T-helper 2 cell treated with Interferon-gamma antibody and Interleukin-4, amounts not matched to agents 100 ng/mL and 5 ng/mL, for 36 hours (primary cell): Measurements from ENCODE around the gene SLC17A4. TPM values are rescaled to one million over a fixed set of nuclear protein-coding genes. Genes with fewer than 3 reads are reported as not detected.
"Not testable (repeated sequence)": the region's sequence is repeated elsewhere in the genome, so short reads cannot be mapped to it uniquely, and the experiment has no call there.

Experiments used
- intact Hi-C: fragments of 100-400 bp; cut with micrococcal nuclease; formaldehyde crosslinking; loops from one replicate; pipeline ENCODE4 v1.15.1; 2023
- total RNA-seq: library from RNA; stranded (reverse); gene quantifications from 2 replicates; pipeline ENCODE4 v1.2.3, GENCODE V29; 2022

SLC17A4 gene
- total RNA-seq, 1 donor from 2014 or later, result not detected

GRCh38 chr6:25748601-25749517 is 5.7 kb upstream of the SLC17A4 start:
- intact Hi-C loops, result not testable (repeated sequence)

GRCh38 chr6:25749837-25750236 is 4.7 kb upstream of the SLC17A4 start:
- intact Hi-C loops, result no loop called here

DNA sequence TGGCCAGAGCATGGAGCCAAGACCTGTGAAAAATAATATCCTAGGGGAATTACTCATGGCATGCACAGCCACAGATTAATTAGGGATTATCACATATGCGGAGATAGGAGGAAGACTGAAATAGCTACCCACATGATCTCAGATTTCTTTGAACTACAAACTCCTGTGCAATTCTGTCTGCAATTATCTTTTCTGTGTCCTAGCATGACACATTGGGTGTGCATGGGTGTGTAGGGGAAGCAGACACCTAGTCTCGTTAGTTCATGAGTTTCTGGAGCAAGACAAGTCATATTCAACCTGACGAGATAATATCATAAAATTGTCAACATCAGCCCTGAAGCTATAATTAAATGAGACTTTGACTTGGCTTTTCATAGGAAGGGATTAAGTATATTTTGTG is 3.6 kb upstream of the SLC17A4 start:
- intact Hi-C loops, result no loop called here

DNA sequence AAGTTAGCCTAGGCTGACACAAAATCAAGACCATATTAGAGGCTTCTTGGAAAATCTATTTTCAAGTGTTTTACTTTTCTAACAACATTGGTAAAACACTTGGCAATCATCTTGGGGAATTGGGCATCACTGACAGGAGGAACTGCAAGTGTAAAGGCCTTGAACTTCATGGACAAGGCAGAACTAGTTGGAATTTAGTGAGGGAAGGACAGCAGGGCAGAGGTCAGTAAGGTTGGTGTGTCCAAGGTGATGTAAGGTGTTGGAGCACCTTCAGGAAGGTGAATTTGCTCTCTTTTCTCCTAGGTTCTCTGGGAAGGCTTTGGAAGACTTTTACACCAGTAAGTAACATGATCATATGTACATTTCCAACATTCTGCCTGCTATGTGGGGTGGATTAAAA is 1.5 kb upstream of the SLC17A4 start:
- intact Hi-C loops, result no loop called here

DNA sequence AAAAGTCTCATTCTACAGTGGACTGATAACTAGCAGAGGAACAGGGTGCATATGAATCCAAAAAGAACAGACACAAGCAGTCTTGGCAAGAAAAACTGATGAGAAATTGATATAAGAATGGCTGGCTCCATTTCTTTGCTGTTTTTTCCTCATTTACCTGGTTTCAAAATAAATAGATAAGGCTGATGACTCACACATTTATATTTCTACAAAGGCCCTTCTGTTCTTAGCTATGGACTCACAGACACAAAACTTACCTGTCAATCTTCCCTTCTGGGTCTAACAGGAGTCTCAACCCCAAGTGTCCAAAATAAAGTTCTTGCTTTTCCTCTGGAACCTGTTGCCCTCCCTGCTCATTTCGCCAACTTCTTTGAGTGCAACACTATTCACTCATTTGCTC is 941 bp downstream of the SLC17A4 start:
- intact Hi-C loops, result no loop called here

GRCh38 chr6:25756382-25757363 is 2.1 kb downstream of the SLC17A4 start:
- intact Hi-C loops, result no loop called here

GRCh38 chr6:25757936-25758642 is 3.5 kb downstream of the SLC17A4 start:
- intact Hi-C loops, result no loop called here

GRCh38 chr6:25764611-25765010 is 10.1 kb downstream of the SLC17A4 start:
- intact Hi-C loops, result no loop called here

- intact Hi-C loops, result no loop called here
These were observed 14.0 kb downstream of the SLC17A4 start for GRCh38 chr6:25768566-25768965.

DNA sequence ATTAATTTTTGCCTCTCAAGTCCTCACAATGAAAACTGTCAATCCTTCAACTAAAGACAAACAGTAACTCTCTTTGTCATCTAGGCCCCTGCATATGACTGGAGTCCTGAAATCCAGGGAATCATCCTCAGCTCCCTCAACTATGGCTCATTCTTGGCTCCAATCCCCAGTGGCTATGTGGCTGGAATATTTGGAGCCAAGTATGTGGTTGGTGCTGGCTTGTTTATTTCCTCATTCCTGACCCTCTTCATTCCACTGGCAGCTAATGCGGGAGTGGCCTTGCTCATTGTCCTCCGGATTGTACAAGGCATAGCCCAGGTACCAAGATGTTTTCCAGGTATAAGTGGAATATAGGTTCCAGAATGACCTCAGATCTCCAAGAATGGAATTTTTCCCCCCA is 15.4 kb downstream of the SLC17A4 start:
- intact Hi-C loops, result no loop called here

DNA sequence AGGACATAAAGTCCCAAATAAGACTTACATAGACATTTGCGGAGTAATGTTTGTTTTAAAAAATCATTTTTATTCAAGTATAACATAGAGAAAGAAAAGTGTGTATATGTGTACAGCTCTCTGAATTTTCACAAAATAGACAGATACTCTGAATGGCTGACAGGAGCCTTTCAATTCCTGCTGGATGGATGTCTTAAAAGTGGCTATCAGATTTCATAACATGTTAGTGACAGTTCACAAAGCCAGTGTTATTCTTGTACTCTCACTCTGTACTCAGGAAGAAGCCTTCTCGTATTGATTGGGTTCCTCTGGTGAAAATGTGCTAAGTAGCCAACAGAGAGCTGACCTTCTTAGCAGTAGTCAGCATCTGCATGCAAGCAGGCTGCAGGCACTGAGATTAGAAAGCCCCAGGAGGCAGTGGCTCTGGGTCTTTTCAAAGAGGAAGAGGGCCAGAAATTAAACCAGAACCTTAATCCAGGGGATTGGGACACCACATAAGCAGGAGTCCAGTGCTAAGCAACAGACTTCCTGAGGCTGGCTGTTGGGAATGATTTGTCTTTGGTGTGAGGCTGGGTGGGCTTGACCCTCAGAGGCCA is 19.7 kb downstream of the SLC17A4 start:
- intact Hi-C loops, result no loop called here

- intact Hi-C loops, result no loop called here
These were observed 22.5 kb downstream of the SLC17A4 start for GRCh38 chr6:25777031-25777430.

- intact Hi-C loops, result no loop called here
These were observed 23.5 kb downstream of the SLC17A4 start for GRCh38 chr6:25777856-25778649.

- intact Hi-C loops, result no loop called here
These were observed 26.6 kb downstream of the SLC17A4 start for GRCh38 chr6:25781134-25781533.

DNA sequence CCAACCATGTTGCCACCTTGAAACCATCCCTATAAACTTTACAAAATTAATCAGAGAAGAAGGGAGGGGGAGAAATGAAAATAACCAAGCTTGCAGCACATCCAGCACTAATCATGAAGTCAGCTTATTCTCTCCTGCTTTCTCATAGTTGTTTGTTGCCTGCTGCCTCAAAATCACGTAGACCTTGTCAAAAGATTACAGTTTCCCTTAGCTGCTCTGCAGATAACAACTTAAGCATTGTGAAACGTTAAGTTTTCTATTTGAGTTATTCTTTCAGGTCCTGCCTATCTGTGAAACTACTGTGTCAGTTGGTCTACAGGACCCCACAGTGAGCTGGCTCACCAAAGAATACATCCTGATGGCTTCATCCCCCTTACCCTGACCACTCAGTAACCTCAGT is 32.9 kb downstream of the SLC17A4 start:
- intact Hi-C loops, result loop anchor here (5.0 kb wide), 1 partner anchor 205 kb away; no protein-coding TSS in a partner anchor

DNA sequence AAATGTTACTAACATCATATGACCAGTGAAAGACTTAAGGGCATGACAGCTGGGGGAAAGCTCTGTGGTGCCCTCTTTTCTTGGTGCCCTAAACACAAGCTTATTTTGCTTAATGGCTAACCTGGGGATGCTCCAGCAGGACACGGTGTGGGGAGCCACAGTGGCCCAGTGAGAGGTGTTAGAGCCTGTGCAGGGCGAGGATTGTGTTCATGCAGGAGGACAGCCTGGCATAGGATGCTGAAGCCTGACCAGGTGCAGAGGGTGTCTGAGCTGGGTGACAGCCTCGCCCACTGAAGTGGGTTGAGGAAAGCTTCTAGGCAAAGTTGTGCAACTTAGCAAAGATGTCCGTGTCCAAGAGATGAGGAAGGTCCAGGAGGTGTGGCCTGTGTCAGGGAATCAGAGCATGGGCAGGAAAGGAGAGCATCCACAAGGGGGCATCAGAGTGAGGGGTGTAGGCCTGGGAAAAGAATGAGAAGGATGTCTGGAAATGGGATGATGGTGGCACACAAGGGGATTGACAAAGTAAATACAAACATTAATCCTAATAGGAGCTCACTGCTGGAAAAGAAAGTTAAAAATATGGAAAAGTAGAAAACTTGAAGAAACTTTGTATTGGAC is 33.9 kb downstream of the SLC17A4 start:
- intact Hi-C loops, result loop anchor here (1.0 to 5.0 kb wide), 3 partner anchors 94 to 204 kb away; no protein-coding TSS in a partner anchor

GRCh38 chr6:25789475-25789874 is 34.9 kb downstream of the SLC17A4 start:
- intact Hi-C loops, result loop anchor here (2.0 to 5.0 kb wide), 2 partner anchors 153 to 203 kb away; no protein-coding TSS in a partner anchor

GRCh38 chr6:25792016-25792415 is 37.5 kb downstream of the SLC17A4 start:
- intact Hi-C loops, result no loop called here

DNA sequence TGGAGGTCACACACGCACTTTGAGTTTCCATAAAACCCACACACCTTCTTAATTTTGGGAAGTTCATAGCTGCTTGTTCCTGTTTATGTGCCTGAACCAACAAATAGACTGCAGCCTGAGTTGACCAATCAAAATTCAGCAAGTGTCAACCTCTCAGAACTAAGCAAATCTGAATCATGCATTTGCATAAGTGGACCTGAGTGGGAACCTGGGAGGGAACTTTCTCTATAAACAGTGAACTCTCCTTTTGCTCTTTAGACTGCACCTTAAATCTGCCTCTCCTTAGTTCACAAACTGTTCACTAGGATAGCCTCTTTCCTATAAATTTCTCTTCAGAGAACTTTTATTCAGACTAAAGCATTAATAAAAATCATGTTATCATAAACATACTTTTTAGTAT is 39.4 kb downstream of the SLC17A4 start:
- intact Hi-C loops, result no loop called here
